Common myeloid progenitor, CD34-positive (primary cell): Measurements from ENCODE around the gene COL8A1.

Experiments
- CTCF ChIA-PET: fragments of 350-600 bp; sonication (Branson Sonifier 250); formaldehyde crosslinking; loops from one replicate; lab custom pipeline; 2021; ENCODE audit warnings: antibody characterized with exemption; lab: Charles Lee
- POLR2A ChIA-PET: fragments of 350-600 bp; sonication (Branson Sonifier 250); formaldehyde crosslinking; loops from one replicate; lab custom pipeline; 2021; ENCODE audit warnings: antibody characterized with exemption; lab: Charles Lee
- DNase-seq, 3 donors: peaks; one replicate each; pipeline versions ENCODE4 v3.0.0 to v3.0.0-alpha.2; 2013
- H3K27ac ChIP-seq, 2 experiments: 1 replicate in 1 of 2; 2 replicates in 1 of 2; pipeline ENCODE4 v1.7.0; 2013; ENCODE audit warnings: inconsistent platforms in 2 of 2, low read length in 2 of 2, mild to moderate bottlenecking in 2 of 2, low read depth in 1 of 2, moderate library complexity in 1 of 2; ENCODE audit not compliant: severe bottlenecking in 2 of 2, insufficient read depth in 1 of 2, poor library complexity in 1 of 2
- H3K27me3 ChIP-seq, 5 experiments: replicated peaks in 2 of 5; 1 replicate in 3 of 5; 2 replicates in 2 of 5; pipeline versions ENCODE4 v1.6.1 to v1.7.0; 2013; ENCODE audit warnings: low read length in 4 of 5, mild to moderate bottlenecking in 2 of 5, moderate library complexity in 2 of 5, inconsistent platforms in 1 of 5; ENCODE audit not compliant: insufficient read depth in 5 of 5, control insufficient read depth in 4 of 5
- H3K36me3 ChIP-seq, 4 experiments: 1 replicate in 2 of 4; 2 replicates in 2 of 4; pipeline versions ENCODE4 v1.6.1 to v1.7.0; 2013; ENCODE audit warnings: low read length in 3 of 4, control low read depth in 1 of 4, mild to moderate bottlenecking in 1 of 4; ENCODE audit not compliant: control insufficient read depth in 4 of 4, insufficient read depth in 4 of 4
- H3K4me1 ChIP-seq, 4 experiments: 1 replicate in 3 of 4; 2 replicates in 1 of 4; pipeline versions ENCODE4 v1.6.1 to v1.7.1; 2013; ENCODE audit warnings: low read length in 3 of 4, mild to moderate bottlenecking in 3 of 4, control low read depth in 1 of 4, inconsistent platforms in 1 of 4, moderate library complexity in 1 of 4; ENCODE audit not compliant: control insufficient read depth in 4 of 4, insufficient read depth in 4 of 4; ENCODE audit errors: control extremely low read depth in 1 of 4
- H3K4me3 ChIP-seq, 7 experiments: 1 replicate in 4 of 7; 2 replicates in 3 of 7; pipeline versions ENCODE4 v1.5.1 to v1.7.0; 2013; ENCODE audit warnings: mild to moderate bottlenecking in 7 of 7, low read length in 6 of 7, moderate library complexity in 6 of 7, inconsistent platforms in 2 of 7, low read depth in 2 of 7, control low read depth in 1 of 7; ENCODE audit not compliant: insufficient read depth in 4 of 7, control insufficient read depth in 1 of 7; ENCODE audit errors: extremely low read depth in 1 of 7
- H3K9me3 ChIP-seq, 5 experiments: 1 replicate in 4 of 5; 2 replicates in 1 of 5; pipeline versions ENCODE4 v1.6.1 to v1.7.1; 2013; ENCODE audit warnings: low read length in 4 of 5, mild to moderate bottlenecking in 2 of 5, inconsistent platforms in 1 of 5, low read depth in 1 of 5, moderate library complexity in 1 of 5; ENCODE audit not compliant: control insufficient read depth in 4 of 5, insufficient read depth in 2 of 5; ENCODE audit errors: control extremely low read depth in 1 of 5
- WGBS: methylation state at CpG from one replicate; pipeline ENCODE4 v1.1.5; 2013; ENCODE audit not compliant: insufficient coverage; 5-methylcytosine and 5-hydroxymethylcytosine counted together

COL8A1 gene

DNA sequence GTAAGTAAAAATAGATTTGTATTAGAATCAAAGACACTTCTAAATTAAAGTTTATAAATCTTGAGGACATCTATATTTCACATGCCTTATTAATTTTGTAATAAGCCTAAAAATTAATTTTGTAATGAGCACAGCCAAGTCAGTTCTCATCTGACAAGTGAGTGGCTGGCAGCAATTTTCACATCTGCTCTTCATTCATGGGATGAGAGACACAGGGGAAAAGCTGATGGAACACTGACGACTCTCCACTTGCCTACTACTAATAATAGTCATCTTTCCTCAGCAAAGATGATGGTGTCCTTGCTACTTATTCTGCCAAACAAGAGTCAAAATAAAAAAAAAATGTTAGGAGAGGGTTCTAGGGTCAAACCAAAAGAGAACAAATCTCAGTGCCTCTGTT is 164.9 kb downstream of the COL8A1 start:
- no peaks in the 10 kb centered on the region for H3K27me3 ChIP-seq
- H3K4me3 ChIP-seq, result no peak overlapping the region
- ChIA-PET POLR2A (no interaction called here), CTCF (no interaction called here)
- H3K27ac ChIP-seq, result no peak overlapping the region
- no peaks in the 10 kb centered on the region for H3K4me1 ChIP-seq
- H3K9me3 ChIP-seq, result peaks cover 5 to 24% (median 15%) of the 10 kb centered on the region in 5 experiments
- DNase-seq, result no peak
- H3K36me3 ChIP-seq, result no peaks in the 10 kb centered on the region
- no CpG with 5 or more reads among the region's 1 CpG for WGBS

DNA sequence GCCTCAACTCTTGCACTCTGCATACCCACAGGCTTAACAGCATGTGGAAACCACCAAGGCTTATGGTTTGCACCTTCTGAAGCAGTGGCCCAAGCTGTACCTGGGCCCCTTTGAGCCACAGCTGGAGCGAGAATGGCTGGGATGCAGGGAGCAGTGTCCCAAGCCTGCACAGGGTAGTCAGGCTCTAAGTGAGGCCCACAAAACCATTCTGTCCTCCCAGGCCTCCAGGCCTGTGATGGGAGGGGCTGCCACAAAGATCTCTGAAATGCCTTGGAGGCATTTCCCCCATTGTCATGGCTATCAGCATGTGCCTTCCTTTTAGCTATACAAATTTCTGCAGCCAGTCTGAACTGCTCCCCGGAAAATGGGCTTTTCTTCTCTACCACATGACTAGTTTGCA is 166.8 kb downstream of the COL8A1 start:
- H3K27me3 ChIP-seq, result no peaks in the 10 kb centered on the region
- H3K9me3 ChIP-seq, result peaks cover 2 to 24% (median 15%) of the 10 kb centered on the region in 5 experiments
- no peak for DNase-seq
- no peaks in the 10 kb centered on the region for H3K4me1 ChIP-seq
- H3K4me3 ChIP-seq, result no peak overlapping the region
- no peak overlapping the region for H3K27ac ChIP-seq
- CTCF ChIA-PET, result interaction anchor here (1.1 to 1.7 kb wide), 2 partner anchors 9 to 16 kb away, joined by 3 read pairs; no protein-coding TSS in a partner anchor
- 100% methylated on average over 2 of the region's 2 CpGs for WGBS
- no peaks in the 10 kb centered on the region for H3K36me3 ChIP-seq
- POLR2A ChIA-PET, result no interaction called here

DNA sequence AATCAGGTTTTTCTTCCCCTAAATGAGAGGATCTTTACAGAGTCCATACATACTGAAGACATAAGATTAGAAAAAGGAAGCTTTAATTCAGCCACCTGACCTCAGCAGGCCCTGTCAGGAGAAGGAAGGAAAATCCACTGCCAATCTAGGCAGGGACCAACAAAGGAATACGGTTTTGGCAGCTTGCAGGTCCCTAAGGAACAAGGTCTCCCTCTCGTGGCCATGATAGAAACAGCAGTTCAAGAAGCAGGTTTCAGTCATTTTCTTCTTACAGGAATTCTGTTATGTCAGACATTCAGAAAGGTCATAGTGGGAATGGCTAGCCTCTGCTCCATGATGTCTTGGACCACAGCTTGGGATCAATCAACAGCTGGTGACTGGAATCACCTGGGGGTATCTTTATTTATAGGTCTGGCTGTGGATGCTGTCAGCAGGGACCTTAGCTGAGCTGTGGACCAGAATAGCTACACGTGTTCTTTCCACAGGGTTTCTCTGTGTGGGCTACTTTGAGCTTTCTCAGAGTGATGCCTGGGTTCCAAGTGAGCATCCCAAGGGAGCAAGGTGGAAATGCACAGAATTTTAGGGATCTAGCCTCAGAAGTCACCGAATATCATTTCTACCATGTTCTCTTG is 169.9 kb downstream of the COL8A1 start:
- Histone ChIP-seq H3K4me3 (no peak overlapping the region), H3K9me3 (peaks cover 1 to 24% (median 15%) of the 10 kb centered on the region in 5 experiments), H3K27me3 (no peaks in the 10 kb centered on the region), H3K4me1 (no peaks in the 10 kb centered on the region), H3K27ac (no peak overlapping the region), H3K36me3 (no peaks in the 10 kb centered on the region)
- WGBS, result 58% methylated on average over 3 of the region's 4 CpGs
- POLR2A ChIA-PET, result no interaction called here
- peak; percentile 55 to 70 (median 65) for DNase-seq
- CTCF ChIA-PET, result interaction anchor here (0.5 to 2.3 kb wide), 4 partner anchors 9 to 1698 kb away, joined by 3 to 7 read pairs (median 4); no protein-coding TSS in a partner anchor

DNA sequence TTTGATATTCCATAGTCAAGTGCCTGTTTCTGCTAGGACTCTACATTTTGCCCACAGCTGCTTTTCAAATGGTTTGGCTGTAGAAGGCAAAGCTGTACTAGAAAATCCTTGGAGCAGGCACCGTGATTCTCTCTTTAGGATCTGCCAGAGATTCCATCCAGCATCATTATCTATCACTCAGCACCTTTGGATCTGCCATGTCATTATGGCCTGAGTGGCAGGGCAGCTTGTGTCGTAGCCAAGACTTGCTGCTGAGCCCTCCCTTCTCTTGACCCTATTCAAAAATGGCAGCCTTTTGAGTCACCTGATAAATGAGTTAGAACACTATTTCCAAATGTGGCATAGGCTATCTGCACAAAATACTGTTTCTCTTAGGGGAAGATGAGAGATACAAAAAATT is 171.2 kb downstream of the COL8A1 start:
- no peaks in the 10 kb centered on the region for H3K4me1 ChIP-seq
- DNase-seq, result no peak
- POLR2A ChIA-PET, result no interaction called here
- H3K9me3 ChIP-seq, result peaks cover 1 to 15% (median 9%) of the 10 kb centered on the region in 5 experiments
- 100% methylated on average over 1 of the region's 2 CpGs for WGBS
- H3K36me3 ChIP-seq, result no peaks in the 10 kb centered on the region
- no peak overlapping the region for H3K4me3 ChIP-seq
- H3K27me3 ChIP-seq, result no peaks in the 10 kb centered on the region
- CTCF ChIA-PET, result interaction anchor here (0.8 to 2.3 kb wide), 3 partner anchors 10 to 25 kb away, joined by 4 to 7 read pairs (median 5); no protein-coding TSS in a partner anchor
- no peak overlapping the region for H3K27ac ChIP-seq

DNA sequence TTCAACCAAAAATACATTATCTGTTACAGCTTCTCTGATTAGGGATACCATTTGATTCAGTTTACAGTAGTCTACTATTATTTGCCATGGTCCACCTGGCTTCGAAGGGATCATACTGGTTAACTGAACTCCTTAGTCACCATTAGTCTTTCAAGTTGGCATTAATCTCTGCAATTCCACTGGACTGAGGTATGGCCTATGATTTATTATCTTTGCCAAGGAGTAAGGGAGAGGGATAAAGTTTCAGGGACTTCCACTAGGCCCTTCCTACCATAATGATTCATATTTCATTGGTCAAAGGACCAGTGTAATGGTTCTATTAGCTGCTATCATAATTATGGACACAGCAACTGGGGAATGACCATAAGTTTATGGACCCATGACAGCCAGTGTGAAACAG is 172.0 kb downstream of the COL8A1 start:
- WGBS, result 100% methylated on average over 1 of the region's 1 CpG
- Histone ChIP-seq H3K4me3 (no peak overlapping the region), H3K27ac (no peak overlapping the region), H3K4me1 (no peaks in the 10 kb centered on the region), H3K9me3 (peaks cover 0 to 7% (median 3%) of the 10 kb centered on the region in 5 experiments), H3K36me3 (no peaks in the 10 kb centered on the region), H3K27me3 (no peaks in the 10 kb centered on the region)
- POLR2A ChIA-PET, result no interaction called here
- no peak for DNase-seq
- CTCF ChIA-PET, result no interaction called here

DNA sequence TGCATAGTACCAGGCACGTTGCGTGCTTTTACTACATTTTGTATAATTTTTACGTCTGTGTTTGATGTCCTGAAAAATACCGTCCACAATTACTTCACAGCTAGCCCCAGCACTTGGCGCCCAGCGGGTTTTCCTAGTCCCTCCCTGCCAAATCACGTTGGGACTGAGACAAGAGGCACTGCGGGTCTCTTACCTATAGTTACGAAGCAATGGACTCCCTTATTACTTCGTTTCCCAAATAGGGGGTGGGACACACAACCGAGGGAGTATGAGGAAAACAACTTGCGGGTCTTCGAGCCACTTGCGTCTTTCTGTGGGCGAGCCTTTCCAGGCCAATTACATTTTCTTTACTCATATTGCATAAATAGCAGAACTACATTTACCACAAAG is 178.6 kb downstream of the COL8A1 start:
- 0% methylated on average over 10 of the region's 15 CpGs for WGBS
- POLR2A ChIA-PET, result interaction anchor here (0.6 kb wide), 1 partner anchor 532 kb away, joined by 3 read pairs; no protein-coding TSS in a partner anchor

More for the DNA sequence above, 178.6 kb downstream of the COL8A1 start:
- Histone ChIP-seq H3K27ac (peak overlapping the region; percentile 99), H3K4me3 (peak overlapping the region in 6 of 7 experiments; percentile 84 to 98 (median 90)), H3K36me3 (peaks cover 0 to 3% (median 0%) of the 10 kb centered on the region in 4 experiments), H3K9me3 (no peaks in the 10 kb centered on the region), H3K27me3 (no peaks in the 10 kb centered on the region), H3K4me1 (peaks cover 12 to 24% (median 15%) of the 10 kb centered on the region in 4 experiments)
- no peak for DNase-seq
- CTCF ChIA-PET, result interaction anchor here (1.0 to 2.0 kb wide), 2 partner anchors 12 to 14 kb away, joined by 4 to 8 read pairs; no protein-coding TSS in a partner anchor
